IPS-NIHi7 (cell line): ENCODE results near the gene DSE.

Experiments used
- DNase-seq: peaks from one replicate; pipeline ENCODE4 v3.0.0; 2012; ENCODE audit warnings: mixed read lengths; ENCODE audit errors: extremely low spot score

DSE gene

GRCh38 chr6:116386581-116387299, 16.0 kb downstream of the DSE start:
- no peak for DNase-seq

GRCh38 chr6:116387374-116387773, 16.6 kb downstream of the DSE start:
- DNase-seq = no peak

- no peak for DNase-seq
Observed at GRCh38 chr6:116388924-116389323, 18.2 kb downstream of the DSE start.

- no peak for DNase-seq
Observed at GRCh38 chr6:116389357-116389756, 18.6 kb downstream of the DSE start.

GRCh38 chr6:116390581-116390980, 19.8 kb downstream of the DSE start:
- no peak for DNase-seq

GRCh38 chr6:116392132-116393013, 21.6 kb downstream of the DSE start:
- no peak for DNase-seq

- DNase-seq = no peak
Observed at GRCh38 chr6:116393430-116393829, 22.7 kb downstream of the DSE start.

GRCh38 chr6:116395647-116396046, 24.9 kb downstream of the DSE start:
- no peak for DNase-seq

- DNase-seq = no peak
Observed at GRCh38 chr6:116396441-116396840, 25.7 kb downstream of the DSE start.

- no peak for DNase-seq
Observed at GRCh38 chr6:116397914-116398313, 27.2 kb downstream of the DSE start.

- DNase-seq = no peak
Observed at GRCh38 chr6:116398316-116399010, 27.7 kb downstream of the DSE start.

- no peak for DNase-seq
Observed at GRCh38 chr6:116399287-116399686, 28.5 kb downstream of the DSE start.

- no peak for DNase-seq
Observed at GRCh38 chr6:116400328-116400727, 29.6 kb downstream of the DSE start.

GRCh38 chr6:116402108-116402937, 31.6 kb downstream of the DSE start:
- no peak for DNase-seq

- DNase-seq = no peak
Observed at GRCh38 chr6:116403205-116403604, 32.5 kb downstream of the DSE start.

- no peak for DNase-seq
Observed at GRCh38 chr6:116404696-116405095, 33.9 kb downstream of the DSE start.

- no peak for DNase-seq
Observed at GRCh38 chr6:116405138-116405537, 34.4 kb downstream of the DSE start.

GRCh38 chr6:116405652-116406356, 35.1 kb downstream of the DSE start:
- DNase-seq = peak; percentile 49

GRCh38 chr6:116406678-116407345, 36.1 kb downstream of the DSE start:
- no peak for DNase-seq

- no peak for DNase-seq
Observed at GRCh38 chr6:116408491-116408890, 37.7 kb downstream of the DSE start.
